NB4 (cell line): ENCODE measurements around the gene KRT16.

ENCODE experiments used
- CTCF ChIP-seq: IDR thresholded peaks from one replicate; pipeline ENCODE4 v1.5.1; 2012; ENCODE audit warnings: low read depth, low read length
- POLR2A ChIP-seq: IDR thresholded peaks from 2 replicates; pipeline ENCODE4 v1.6.1; 2011; ENCODE audit warnings: mild to moderate bottlenecking; ENCODE audit not compliant: insufficient read length; ENCODE audit errors: extremely low read depth

GRCh38 chr17:41621916-41622315 is 9.3 kb upstream of the KRT16 start:
- TF ChIP-seq CTCF (no peak), POLR2A (no peak)
